Measurements from ENCODE around the gene CFAP99. TPM values are rescaled to one million over a fixed set of nuclear protein-coding genes. Genes with fewer than 3 reads are reported as not detected.

The CFAP99 gene
- total and polyA plus RNA-seq, 2 of the 8 experiments (the other 6 are each of a cell fraction or from before 2014, with no cell fraction given), result not detected

- H3K4ac ChIP-seq (replicated peaks; ENCODE audit: insufficient read length, low read depth, low read length), result no peak overlapping the region
- H3K36me3 ChIP-seq (ENCODE audit: control insufficient read depth in 2 of 4, insufficient read depth in 4 of 4, low read length in 3 of 4), result no peaks in the 10 kb centered on the region
- H3K4me3 ChIP-seq (ENCODE audit: extremely low read depth in 1 of 4, insufficient read depth in 2 of 4, low read depth in 3 of 4, low read length in 4 of 4), result no peak overlapping the region
- no peaks in the 10 kb centered on the region for H3K79me2 ChIP-seq (ENCODE audit: control insufficient read depth in 1 of 2, insufficient read depth in 2 of 2, low read length in 2 of 2)
- H3K14ac ChIP-seq (ENCODE audit: insufficient read length), result no peak overlapping the region
- FAIRE-seq (no peak), DNase-seq (ENCODE audit: low read depth in 1 of 2, low spot score in 2 of 2) (no peak)
- no peak overlapping the region for H2BK5ac ChIP-seq (ENCODE audit: low read depth, low read length)
- H2BK15ac ChIP-seq (ENCODE audit: low read length), result no peak overlapping the region; the same call in 1 of the 2 replicates
- H2BK12ac ChIP-seq (ENCODE audit: low read depth, low read length), result peak overlapping the region; percentile 27; the same call in 1 of the 2 replicates
- CTCF ChIA-PET (ENCODE audit: partially characterized antibody), result interaction anchor here (0.5 to 6.2 kb wide), 35 partner anchors 9 to 1031 kb away, joined by 3 to 53 read pairs (median 5); partner anchors contain the start of genes CFAP99, RNF4 and ZFYVE28
- H4K20me1 ChIP-seq (replicated peaks in 1 of 2; ENCODE audit: control insufficient read depth in 1 of 2, insufficient read depth in 2 of 2, low read length in 2 of 2), result peaks cover 0 to 3% of the 10 kb centered on the region in 2 experiments
- POLR2A ChIA-PET (ENCODE audit: partially characterized antibody), result interaction anchor here (0.6 to 1.9 kb wide), 3 partner anchors 27 to 200 kb away, joined by 4 to 7 read pairs (median 5); partner anchors contain the start of genes HAUS3, POLN and RNF4
- no peak overlapping the region for H3K23ac ChIP-seq (ENCODE audit: insufficient read length)
- no peak overlapping the region for H2AK5ac ChIP-seq (ENCODE audit: low read depth, low read length)
- H3K9ac ChIP-seq (replicated peaks in 1 of 4; ENCODE audit: extremely low read depth in 1 of 4, low read depth in 3 of 4, low read length in 3 of 4), result no peak overlapping the region
- no peaks in the 10 kb centered on the region for H3K79me1 ChIP-seq (ENCODE audit: low read depth, low read length)
- peak overlapping the region; percentile 40 for H4K91ac ChIP-seq (replicated peaks; ENCODE audit: insufficient read length, low read length)
- peak overlapping the region; percentile 80; the same call in 1 of the 2 replicates for H2BK20ac ChIP-seq (ENCODE audit: low read length)
- no peak for TF ChIP-seq SP4 (IDR thresholded peaks at IDR 0.05; ENCODE audit: low read length)
- H3K9me3 ChIP-seq (ENCODE audit: insufficient read depth in 2 of 2, low read depth in 1 of 2, low read length in 1 of 2), result no peaks in the 10 kb centered on the region
- no peak overlapping the region for H3K4me2 ChIP-seq (ENCODE audit: insufficient read depth in 1 of 2, low read depth in 2 of 2, low read length in 2 of 2)
- peaks cover 9% of the 10 kb centered on the region; the same call in 1 of the 2 replicates for H3K23me2 ChIP-seq (ENCODE audit: low read depth, low read length)
- no peaks in the 10 kb centered on the region; a peak in 3 of 7 replicates for H3K4me1 ChIP-seq (replicated peaks in 1 of 4; ENCODE audit: control insufficient read depth in 3 of 4, insufficient read depth in 4 of 4, low read length in 3 of 4)
- no peak overlapping the region for H3K27ac ChIP-seq (ENCODE audit: low read depth, low read length)
- no peak overlapping the region for H2BK120ac ChIP-seq (replicated peaks; ENCODE audit: low read depth, low read length)
- peak overlapping the region; percentile 65 for H4K8ac ChIP-seq (ENCODE audit: extremely low read depth, insufficient read depth, low read length)
- no peaks in the 10 kb centered on the region for H3K27me3 ChIP-seq (replicated peaks in 1 of 4; ENCODE audit: control insufficient read depth in 3 of 4, extremely low read depth in 1 of 4, insufficient read depth in 3 of 4, low read length in 3 of 4)
- H3K56ac ChIP-seq (replicated peaks; ENCODE audit: insufficient read length, low read depth, low read length), result no peak overlapping the region
- 86% methylated on average over 18 of the region's 20 CpGs; no CpG with 5 or more reads in 1 of the 2 experiments for WGBS, 2 experiments (ENCODE audit: extremely low coverage in 1 of 2, insufficient coverage in 1 of 2, insufficient read length in 1 of 2, insufficient replicate concordance in 2 of 2, low coverage in 1 of 2, low lambda C conversion rate in 2 of 2, missing lambda C conversion rate in 1 of 2)
- H2AFZ ChIP-seq (ENCODE audit: low read length), result 0 out of 2 replicates have a peak overlapping the region, but pooled peaks have one; percentile 70
- no peak overlapping the region for H4K5ac ChIP-seq (ENCODE audit: insufficient read length, low read depth, low read length)
- H3K18ac ChIP-seq (ENCODE audit: extremely low read depth, low read length), result no peak overlapping the region
Observed at GRCh38 chr4:2442175-2442993, 23.6 kb downstream of the CFAP99 start.

Data from H1 (cell line).